Breast epithelium (tissue), 3 donors: ENCODE results near the gene PLEKHG7.

Source experiments
- POLR2A ChIP-seq: fragments of 450-650 bp; IDR thresholded peaks from one replicate; pipeline ENCODE4 v1.6.1; 2016; ENCODE audit warnings: antibody characterized with exemption, mild to moderate bottlenecking, moderate library complexity
- POLR2AphosphoS5 ChIP-seq, 3 donors: sonication (generic); formaldehyde crosslinking; IDR thresholded peaks; one replicate each; pipeline ENCODE4 v1.6.1; 2017; ENCODE audit warnings: antibody characterized with exemption in 3 of 3

- TF ChIP-seq POLR2AphosphoS5 (IDR thresholded peaks at IDR 0.05) (no peak), POLR2A (no peak)
These were observed 45.0 kb upstream of the PLEKHG7 start for GRCh38 chr12:92657770-92658169.
